Suppressor macrophage treated with lipopolysaccharide for 1 hour (primary cell): ENCODE measurements around the gene FBLN2.

Source experiments
- DNase-seq, 3 donors: peaks; one replicate each; pipeline ENCODE4 v3.0.0-alpha.2; 2020 to 2022

The FBLN2 gene

GRCh38 chr3:13533885-13534301 lies 15.0 kb upstream of the FBLN2 start:
- DNase-seq, result no peak

- no peak for DNase-seq
Measured at GRCh38 chr3:13535526-13535875, 13.4 kb upstream of the FBLN2 start.

- DNase-seq, result no peak
Measured at GRCh38 chr3:13535905-13536304, 13.0 kb upstream of the FBLN2 start.

- DNase-seq, result no peak
Measured at GRCh38 chr3:13536432-13536831, 12.5 kb upstream of the FBLN2 start.

GRCh38 chr3:13536832-13537231 lies 12.1 kb upstream of the FBLN2 start:
- DNase-seq, result no peak

GRCh38 chr3:13537244-13537908 lies 11.5 kb upstream of the FBLN2 start:
- DNase-seq, result no peak

- no peak for DNase-seq
Measured at GRCh38 chr3:13537909-13538296, 11.0 kb upstream of the FBLN2 start.

GRCh38 chr3:13538520-13539291 lies 10.2 kb upstream of the FBLN2 start:
- no peak for DNase-seq

GRCh38 chr3:13539292-13539638 lies 9.7 kb upstream of the FBLN2 start:
- no peak for DNase-seq

- DNase-seq, result peak in 2 of 3 donors; percentile 14 to 26
Measured at GRCh38 chr3:13539671-13540070, 9.3 kb upstream of the FBLN2 start.

- DNase-seq, result no peak
Measured at GRCh38 chr3:13540297-13540995, 8.5 kb upstream of the FBLN2 start.

- DNase-seq, result no peak
Measured at GRCh38 chr3:13541691-13542090, 7.2 kb upstream of the FBLN2 start.

- no peak for DNase-seq
Measured at GRCh38 chr3:13542142-13542541, 6.8 kb upstream of the FBLN2 start.

GRCh38 chr3:13543253-13543652 lies 5.7 kb upstream of the FBLN2 start:
- no peak for DNase-seq

- no peak for DNase-seq
Measured at GRCh38 chr3:13544293-13544831, 4.6 kb upstream of the FBLN2 start.

- DNase-seq, result no peak
Measured at GRCh38 chr3:13544951-13545651, 3.8 kb upstream of the FBLN2 start.

- DNase-seq, result no peak
Measured at GRCh38 chr3:13545952-13546454, 2.9 kb upstream of the FBLN2 start.

- DNase-seq, result no peak
Measured at GRCh38 chr3:13546667-13547171, 2.2 kb upstream of the FBLN2 start.

- no peak for DNase-seq
Measured at GRCh38 chr3:13547591-13548371, 1.1 kb upstream of the FBLN2 start.

- no peak for DNase-seq
Measured at GRCh38 chr3:13549623-13550422, 898 bp downstream of the FBLN2 start.

- DNase-seq, result no peak
Measured at GRCh38 chr3:13550423-13550690, 1.4 kb downstream of the FBLN2 start.
